ENCODE results near the gene C11orf98.

Gene C11orf98

DNA sequence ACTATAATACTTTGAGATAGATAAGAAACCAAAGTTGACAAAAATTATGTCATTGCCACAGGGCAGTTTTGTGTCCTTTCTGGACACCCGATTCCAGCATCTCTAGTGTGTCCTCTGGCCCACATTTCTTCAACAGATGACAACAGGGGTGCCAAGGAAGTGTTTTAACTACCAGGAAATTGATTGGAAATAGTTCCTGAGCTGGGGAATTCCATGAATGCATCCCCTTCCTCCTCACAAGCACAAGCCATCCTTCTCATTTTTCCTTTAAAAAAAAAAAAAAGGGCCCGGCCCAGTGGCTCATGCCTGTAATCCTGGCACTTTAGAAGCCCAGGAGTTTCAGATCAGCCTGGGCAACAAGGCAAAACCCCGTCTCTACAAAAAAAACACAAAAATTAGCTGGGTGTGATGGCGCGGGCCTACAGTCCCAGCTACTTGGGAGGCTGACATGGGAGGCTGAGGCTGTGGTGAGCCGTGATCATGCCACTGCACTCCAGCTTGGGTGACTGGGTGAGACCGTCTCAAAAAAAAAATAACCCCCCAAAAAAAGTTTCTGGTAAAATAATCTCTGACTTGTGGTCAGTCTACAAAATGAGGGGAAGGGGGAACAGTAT, 42.4 kb downstream of the C11orf98 start:
- no peak for ATAC-seq
- TF ChIP-seq CSDC2 (CRISPR knock-in tag; IDR thresholded peaks at IDR 0.05) (no peak), SNAI2 (CRISPR knock-in tag; IDR thresholded peaks at IDR 0.05) (no peak), TOX (CRISPR knock-in tag; IDR thresholded peaks at IDR 0.05; ENCODE audit: borderline replicate concordance) (no peak), ZC3H10 (CRISPR knock-in tag; IDR thresholded peaks at IDR 0.05) (no peak), ZNF565 (CRISPR knock-in tag; conservative IDR thresholded peaks at IDR 0.05; ENCODE audit: low read depth) (no peak), GLIS3 (CRISPR knock-in tag; IDR thresholded peaks at IDR 0.05) (no peak), RARB (CRISPR knock-in tag; IDR thresholded peaks at IDR 0.05) (no peak), ZFP3 (CRISPR knock-in tag; IDR thresholded peaks at IDR 0.05) (no peak; the same call in 1 of the 2 replicates), OSR1 (CRISPR knock-in tag; IDR thresholded peaks at IDR 0.05) (no peak), ZFP30 (CRISPR knock-in tag; IDR thresholded peaks at IDR 0.05) (no peak), ZNF70 (CRISPR knock-in tag; IDR thresholded peaks at IDR 0.05) (no peak), TCF4 (CRISPR knock-in tag; IDR thresholded peaks at IDR 0.05; ENCODE audit: borderline replicate concordance) (no peak), PPARA (CRISPR knock-in tag; IDR thresholded peaks at IDR 0.05; ENCODE audit: borderline replicate concordance) (no peak), ZNF8 (CRISPR knock-in tag; IDR thresholded peaks at IDR 0.05) (no peak), ARNTL (CRISPR knock-in tag; IDR thresholded peaks at IDR 0.05; ENCODE audit: borderline replicate concordance, low read depth) (no peak), BACH2 (CRISPR knock-in tag; IDR thresholded peaks at IDR 0.05; ENCODE audit: borderline replicate concordance) (no peak)
- TF ChIP-seq, protein P1, sequence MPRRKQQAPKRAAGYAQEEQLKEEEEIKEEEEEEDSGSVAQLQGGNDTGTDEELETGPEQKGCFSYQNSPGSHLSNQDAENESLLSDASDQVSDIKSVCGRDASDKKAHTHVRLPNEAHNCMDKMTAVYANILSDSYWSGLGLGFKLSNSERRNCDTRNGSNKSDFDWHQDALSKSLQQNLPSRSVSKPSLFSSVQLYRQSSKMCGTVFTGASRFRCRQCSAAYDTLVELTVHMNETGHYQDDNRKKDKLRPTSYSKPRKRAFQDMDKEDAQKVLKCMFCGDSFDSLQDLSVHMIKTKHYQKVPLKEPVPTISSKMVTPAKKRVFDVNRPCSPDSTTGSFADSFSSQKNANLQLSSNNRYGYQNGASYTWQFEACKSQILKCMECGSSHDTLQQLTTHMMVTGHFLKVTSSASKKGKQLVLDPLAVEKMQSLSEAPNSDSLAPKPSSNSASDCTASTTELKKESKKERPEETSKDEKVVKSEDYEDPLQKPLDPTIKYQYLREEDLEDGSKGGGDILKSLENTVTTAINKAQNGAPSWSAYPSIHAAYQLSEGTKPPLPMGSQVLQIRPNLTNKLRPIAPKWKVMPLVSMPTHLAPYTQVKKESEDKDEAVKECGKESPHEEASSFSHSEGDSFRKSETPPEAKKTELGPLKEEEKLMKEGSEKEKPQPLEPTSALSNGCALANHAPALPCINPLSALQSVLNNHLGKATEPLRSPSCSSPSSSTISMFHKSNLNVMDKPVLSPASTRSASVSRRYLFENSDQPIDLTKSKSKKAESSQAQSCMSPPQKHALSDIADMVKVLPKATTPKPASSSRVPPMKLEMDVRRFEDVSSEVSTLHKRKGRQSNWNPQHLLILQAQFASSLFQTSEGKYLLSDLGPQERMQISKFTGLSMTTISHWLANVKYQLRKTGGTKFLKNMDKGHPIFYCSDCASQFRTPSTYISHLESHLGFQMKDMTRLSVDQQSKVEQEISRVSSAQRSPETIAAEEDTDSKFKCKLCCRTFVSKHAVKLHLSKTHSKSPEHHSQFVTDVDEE (CRISPR knock-in tag; IDR thresholded peaks at IDR 0.05) = no peak
- TF ChIP-seq, protein P2, sequence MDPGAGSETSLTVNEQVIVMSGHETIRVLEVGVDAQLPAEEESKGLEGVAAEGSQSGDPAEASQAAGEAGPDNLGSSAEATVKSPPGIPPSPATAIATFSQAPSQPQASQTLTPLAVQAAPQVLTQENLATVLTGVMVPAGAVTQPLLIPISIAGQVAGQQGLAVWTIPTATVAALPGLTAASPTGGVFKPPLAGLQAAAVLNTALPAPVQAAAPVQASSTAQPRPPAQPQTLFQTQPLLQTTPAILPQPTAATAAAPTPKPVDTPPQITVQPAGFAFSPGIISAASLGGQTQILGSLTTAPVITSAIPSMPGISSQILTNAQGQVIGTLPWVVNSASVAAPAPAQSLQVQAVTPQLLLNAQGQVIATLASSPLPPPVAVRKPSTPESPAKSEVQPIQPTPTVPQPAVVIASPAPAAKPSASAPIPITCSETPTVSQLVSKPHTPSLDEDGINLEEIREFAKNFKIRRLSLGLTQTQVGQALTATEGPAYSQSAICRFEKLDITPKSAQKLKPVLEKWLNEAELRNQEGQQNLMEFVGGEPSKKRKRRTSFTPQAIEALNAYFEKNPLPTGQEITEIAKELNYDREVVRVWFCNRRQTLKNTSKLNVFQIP (CRISPR knock-in tag; IDR thresholded peaks at IDR 0.05; ENCODE audit: borderline replicate concordance, low read depth) = no peak
- TF ChIP-seq, protein P3, sequence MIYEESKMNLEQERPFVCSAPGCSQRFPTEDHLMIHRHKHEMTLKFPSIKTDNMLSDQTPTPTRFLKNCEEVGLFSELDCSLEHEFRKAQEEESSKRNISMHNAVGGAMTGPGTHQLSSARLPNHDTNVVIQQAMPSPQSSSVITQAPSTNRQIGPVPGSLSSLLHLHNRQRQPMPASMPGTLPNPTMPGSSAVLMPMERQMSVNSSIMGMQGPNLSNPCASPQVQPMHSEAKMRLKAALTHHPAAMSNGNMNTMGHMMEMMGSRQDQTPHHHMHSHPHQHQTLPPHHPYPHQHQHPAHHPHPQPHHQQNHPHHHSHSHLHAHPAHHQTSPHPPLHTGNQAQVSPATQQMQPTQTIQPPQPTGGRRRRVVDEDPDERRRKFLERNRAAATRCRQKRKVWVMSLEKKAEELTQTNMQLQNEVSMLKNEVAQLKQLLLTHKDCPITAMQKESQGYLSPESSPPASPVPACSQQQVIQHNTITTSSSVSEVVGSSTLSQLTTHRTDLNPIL (CRISPR knock-in tag; IDR thresholded peaks at IDR 0.05; ENCODE audit: low read depth) = no peak
- TF ChIP-seq, protein P4, sequence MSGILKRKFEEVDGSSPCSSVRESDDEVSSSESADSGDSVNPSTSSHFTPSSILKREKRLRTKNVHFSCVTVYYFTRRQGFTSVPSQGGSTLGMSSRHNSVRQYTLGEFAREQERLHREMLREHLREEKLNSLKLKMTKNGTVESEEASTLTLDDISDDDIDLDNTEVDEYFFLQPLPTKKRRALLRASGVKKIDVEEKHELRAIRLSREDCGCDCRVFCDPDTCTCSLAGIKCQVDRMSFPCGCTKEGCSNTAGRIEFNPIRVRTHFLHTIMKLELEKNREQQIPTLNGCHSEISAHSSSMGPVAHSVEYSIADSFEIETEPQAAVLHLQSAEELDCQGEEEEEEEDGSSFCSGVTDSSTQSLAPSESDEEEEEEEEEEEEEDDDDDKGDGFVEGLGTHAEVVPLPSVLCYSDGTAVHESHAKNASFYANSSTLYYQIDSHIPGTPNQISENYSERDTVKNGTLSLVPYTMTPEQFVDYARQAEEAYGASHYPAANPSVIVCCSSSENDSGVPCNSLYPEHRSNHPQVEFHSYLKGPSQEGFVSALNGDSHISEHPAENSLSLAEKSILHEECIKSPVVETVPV (CRISPR knock-in tag; IDR thresholded peaks at IDR 0.05) = no peak

DNA sequence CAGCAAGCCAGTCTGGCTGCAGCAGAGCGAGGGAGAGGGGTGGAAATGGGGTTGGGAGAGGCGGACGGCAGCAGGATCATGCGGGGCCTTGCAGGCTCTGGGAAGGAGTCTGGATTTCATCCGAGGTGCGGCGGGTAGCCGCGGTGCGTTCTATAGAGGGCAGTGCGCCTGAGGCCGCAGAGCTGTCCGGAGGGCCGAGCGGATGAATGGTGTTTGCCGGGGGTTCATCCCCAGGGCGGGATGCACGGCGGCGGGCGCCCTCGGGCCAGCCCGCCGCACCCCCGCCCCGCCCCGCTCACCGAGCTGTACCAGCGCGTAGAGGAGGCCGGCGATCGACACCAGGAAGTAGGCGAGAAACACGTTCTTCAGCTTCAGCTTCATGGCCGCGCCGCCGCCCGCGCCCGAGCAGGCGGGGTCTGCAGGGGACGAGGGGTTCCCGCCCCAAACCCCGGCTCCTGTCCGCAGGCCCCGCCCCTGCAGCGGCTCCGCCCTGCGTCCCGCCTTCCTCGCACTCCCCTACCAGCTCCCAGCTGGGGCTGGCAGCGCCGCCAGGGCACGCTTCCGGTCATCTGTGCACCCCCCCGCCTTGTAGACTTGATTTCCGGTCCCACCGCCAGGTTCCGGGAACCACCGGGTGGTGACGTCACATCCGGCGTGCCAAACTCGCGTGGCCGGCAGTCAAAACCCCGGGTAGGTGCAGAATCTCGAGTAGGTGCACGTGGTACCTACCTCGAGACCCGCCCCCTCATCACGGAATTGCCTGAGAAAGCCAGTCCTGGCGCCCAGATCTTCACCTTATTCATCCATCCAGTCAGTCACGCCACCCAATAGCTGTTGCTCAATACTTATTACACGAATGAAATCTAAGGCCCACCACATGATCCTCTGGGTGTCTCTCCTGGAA, 43.2 kb downstream of the C11orf98 start, which contains the start of gene B3GAT3:
Gene B3GAT3 (minus strand): TSS at position 420 of the 904 bp plus-strand sequence. CDS start 39 bp downstream, at position 381.
- peak; percentile 96 for ATAC-seq
- no peak for TF ChIP-seq ZFP30 (CRISPR knock-in tag; IDR thresholded peaks at IDR 0.05)
- no peak for TF ChIP-seq RARB (CRISPR knock-in tag; IDR thresholded peaks at IDR 0.05)
- no peak for TF ChIP-seq ESRRG (CRISPR knock-in tag; IDR thresholded peaks at IDR 0.05)
- TF ChIP-seq, protein P1 (CRISPR knock-in tag; IDR thresholded peaks at IDR 0.05) = peak; percentile 51; the same call in 1 of the 2 replicates
- TF ChIP-seq TOX (CRISPR knock-in tag; IDR thresholded peaks at IDR 0.05; ENCODE audit: borderline replicate concordance) = no peak
- TF ChIP-seq ZNF8 (CRISPR knock-in tag; IDR thresholded peaks at IDR 0.05) = no peak
- TF ChIP-seq, protein P5, sequence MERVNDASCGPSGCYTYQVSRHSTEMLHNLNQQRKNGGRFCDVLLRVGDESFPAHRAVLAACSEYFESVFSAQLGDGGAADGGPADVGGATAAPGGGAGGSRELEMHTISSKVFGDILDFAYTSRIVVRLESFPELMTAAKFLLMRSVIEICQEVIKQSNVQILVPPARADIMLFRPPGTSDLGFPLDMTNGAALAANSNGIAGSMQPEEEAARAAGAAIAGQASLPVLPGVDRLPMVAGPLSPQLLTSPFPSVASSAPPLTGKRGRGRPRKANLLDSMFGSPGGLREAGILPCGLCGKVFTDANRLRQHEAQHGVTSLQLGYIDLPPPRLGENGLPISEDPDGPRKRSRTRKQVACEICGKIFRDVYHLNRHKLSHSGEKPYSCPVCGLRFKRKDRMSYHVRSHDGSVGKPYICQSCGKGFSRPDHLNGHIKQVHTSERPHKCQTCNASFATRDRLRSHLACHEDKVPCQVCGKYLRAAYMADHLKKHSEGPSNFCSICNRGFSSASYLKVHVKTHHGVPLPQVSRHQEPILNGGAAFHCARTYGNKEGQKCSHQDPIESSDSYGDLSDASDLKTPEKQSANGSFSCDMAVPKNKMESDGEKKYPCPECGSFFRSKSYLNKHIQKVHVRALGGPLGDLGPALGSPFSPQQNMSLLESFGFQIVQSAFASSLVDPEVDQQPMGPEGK (CRISPR knock-in tag; IDR thresholded peaks at IDR 0.05; ENCODE audit: borderline replicate concordance) = no peak
- no peak for TF ChIP-seq BACH2 (CRISPR knock-in tag; IDR thresholded peaks at IDR 0.05; ENCODE audit: borderline replicate concordance)
- peak; percentile 78 for TF ChIP-seq ZFP3 (CRISPR knock-in tag; IDR thresholded peaks at IDR 0.05)
- 0 out of 2 replicates have a peak, but pooled peaks have one; percentile 56 for TF ChIP-seq SNAI2 (CRISPR knock-in tag; IDR thresholded peaks at IDR 0.05)
- TF ChIP-seq GLIS3 (CRISPR knock-in tag; IDR thresholded peaks at IDR 0.05) = 0 out of 2 replicates have a peak, but pooled peaks have one; percentile 28
- no peak for TF ChIP-seq TCF4 (CRISPR knock-in tag; IDR thresholded peaks at IDR 0.05; ENCODE audit: borderline replicate concordance)
- no peak for TF ChIP-seq ZNF565 (CRISPR knock-in tag; conservative IDR thresholded peaks at IDR 0.05; ENCODE audit: low read depth)
- TF ChIP-seq, protein P3 (CRISPR knock-in tag; IDR thresholded peaks at IDR 0.05; ENCODE audit: low read depth) = no peak
